GM12878 (cell line): Measurements from ENCODE around the gene SLC11A1. TPM values are rescaled to one million over a fixed set of nuclear protein-coding genes. Genes with fewer than 3 reads are reported as not detected.

Experiments
- CBFB ChIP-seq: IDR thresholded peaks from 2 replicates; pipeline ENCODE4 v1.6.1; 2016; ENCODE audit warnings: antibody characterized with exemption, low read depth
- CUX1 ChIP-seq: IDR thresholded peaks from 2 replicates; pipeline ENCODE4 v1.6.1; 2012; ENCODE audit warnings: improper control_type of control experiment, low read depth, low read length; ENCODE audit not compliant: insufficient replicate concordance
- E4F1 ChIP-seq: fragments of 450-650 bp; IDR thresholded peaks from 2 replicates; pipeline ENCODE4 v1.6.1; 2018; ENCODE audit warnings: borderline replicate concordance, mild to moderate bottlenecking; ENCODE audit not compliant: partially characterized antibody
- FOXK2 ChIP-seq: fragments of 450-650 bp; IDR thresholded peaks from 2 replicates; pipeline ENCODE4 v1.6.1; 2017; ENCODE audit warnings: mild to moderate bottlenecking, moderate library complexity
- HDAC6 ChIP-seq: fragments of 200-600 bp; sonication (generic); IDR thresholded peaks from one replicate; pipeline ENCODE4 v1.8.0; 2017; ENCODE audit warnings: antibody characterized with exemption; ENCODE audit not compliant: unreplicated experiment
- HDGF ChIP-seq: fragments of 450-650 bp; IDR thresholded peaks from 2 replicates; pipeline ENCODE4 v1.6.1; 2016; ENCODE audit warnings: antibody characterized with exemption
- JUND ChIP-seq: IDR thresholded peaks from 2 replicates; pipeline ENCODE4 v1.6.1; 2012; ENCODE audit warnings: low read depth, mild to moderate bottlenecking, low read length, improper control_type of control experiment, moderate library complexity
- KLF5 ChIP-seq: fragments of 450-650 bp; IDR thresholded peaks from 2 replicates; pipeline ENCODE4 v1.6.1; 2014; ENCODE audit warnings: mild to moderate bottlenecking; ENCODE audit not compliant: partially characterized antibody
- MEF2A ChIP-seq: IDR thresholded peaks from 2 replicates; pipeline ENCODE4 v1.6.1; 2011; ENCODE audit warnings: low read depth, mild to moderate bottlenecking, low read length, moderate library complexity; ENCODE audit not compliant: insufficient read depth
- MXI1 ChIP-seq: fragments of 150-350 bp; IDR thresholded peaks from 2 replicates; pipeline ENCODE4 v1.6.1; 2011; ENCODE audit warnings: low read depth, mild to moderate bottlenecking, inconsistent platforms, low read length, improper control_type of control experiment
- NFIC ChIP-seq: IDR thresholded peaks from 2 replicates; pipeline ENCODE4 v1.6.1; 2012; ENCODE audit warnings: low read depth, mild to moderate bottlenecking, inconsistent platforms, low read length, moderate library complexity
- PAX5 ChIP-seq: IDR thresholded peaks from 2 replicates; pipeline ENCODE4 v1.6.1; 2011; ENCODE audit warnings: low read depth, low read length, borderline replicate concordance
- SMARCA5 ChIP-seq: fragments of 450-650 bp; IDR thresholded peaks from 2 replicates; pipeline ENCODE4 v1.6.1; 2017; ENCODE audit warnings: mild to moderate bottlenecking
- STAT3 ChIP-seq: IDR thresholded peaks from 2 replicates; pipeline ENCODE4 v1.6.1; 2011; ENCODE audit warnings: low read depth, low read length, improper control_type of control experiment
- TCF12 ChIP-seq: IDR thresholded peaks from 2 replicates; pipeline ENCODE4 v1.6.1; 2011; ENCODE audit warnings: low read depth, mild to moderate bottlenecking, low read length
- ZBTB11 ChIP-seq: fragments of 450-650 bp; formaldehyde crosslinking; IDR thresholded peaks from 2 replicates; pipeline ENCODE4 v1.5.0; 2022; ENCODE audit warnings: mild to moderate bottlenecking, missing genetic modification characterization
- ZNF24 ChIP-seq: fragments of 450-650 bp; IDR thresholded peaks from 2 replicates; pipeline ENCODE4 v1.6.1; 2017; ENCODE audit warnings: antibody characterized with exemption, mild to moderate bottlenecking
- ZNF622 ChIP-seq: fragments of 450-650 bp; IDR thresholded peaks from 2 replicates; pipeline ENCODE4 v1.6.1; 2017; ENCODE audit warnings: mild to moderate bottlenecking, inconsistent platforms
- polyA plus RNA-seq, 11 experiments: library from polyadenylated mRNA; depleted of rRNA in 4 of 11; unstranded in 6 of 11; stranded (reverse) in 5 of 11; fragments of >200 nt; fragmentation: Nextera tagmentation in 4 of 11; fragmentation: Illumina TruSeq in 1 of 11; extraction: Ambion mirVana in 4 of 11; extraction: Trizol in 1 of 11; gene quantifications; 1 replicate in 1 of 11; 2 replicates in 10 of 11; pipeline versions ENCODE4 v1.2.1 to v1.2.3, GENCODE V29; 2011 to 2016; ENCODE audit warnings: inconsistent platforms in 2 of 11, missing spikeins in 2 of 11, low read depth in 1 of 11
- total RNA-seq, 4 experiments: library from RNA; depleted of rRNA in 3 of 4; stranded (reverse); fragments of >200 nt in 3 of 4; fragmentation: Illumina TruSeq in 1 of 4; extraction: Trizol in 1 of 4; gene quantifications; 2 replicates each; pipeline versions ENCODE4 v1.2.1 to v1.2.3, GENCODE V29; 2013 to 2021

SLC11A1 gene
- total and polyA plus RNA-seq, 10 of the 15 experiments (the other 5 are each of a cell fraction or from before 2014, with no cell fraction given), result 0.03 to 0.38 (median 0.12) TPM

GRCh38 chr2:218395826-218396687 lies 14.0 kb downstream of the SLC11A1 start (continued):
- TF ChIP-seq ZBTB11 (no peak), KLF5 (peak; percentile 75), HDGF (no peak), PAX5 (0 out of 2 replicates have a peak, but pooled peaks have one; percentile 75), TCF12 (peak; percentile 67), JUND (0 out of 2 replicates have a peak, but pooled peaks have one; percentile 12), MEF2A (no peak), CUX1 (no peak), MXI1 (no peak; the same call in 1 of the 2 replicates), STAT3 (no peak), ZNF622 (no peak), SMARCA5 (peak; percentile 87), NFIC (peak; percentile 52; the same call in 1 of the 2 replicates), E4F1 (peak; percentile 89), CBFB (0 out of 2 replicates have a peak, but pooled peaks have one; percentile 59), ZNF24 (0 out of 2 replicates have a peak, but pooled peaks have one; percentile 60), FOXK2 (peak; percentile 85), HDAC6 (no peak)
